Panc1 (cell line): ENCODE data around the gene MRPS27. TPM values are rescaled to one million over a fixed set of nuclear protein-coding genes. Genes with fewer than 3 reads are reported as not detected.

Source experiments
- ATAC-seq: fragments of 200-7000 bp; cut with Tn5 transposase; 2 replicates; pipeline ENCODE4 v1.9.1; 2020; ENCODE audit warnings: mild to moderate bottlenecking, moderate library complexity
- BruUV-seq: library from RNA; stranded (reverse); fragments of 400-500 nt; replicated peaks from 2 replicates; lab custom pipeline; 2021; lab: Mats Ljungman, UMichigan
- CTCF ChIA-PET: fragments of 300-600 bp; sonication (Branson Sonifier 250); formaldehyde crosslinking; loops from one replicate; lab custom pipeline; 2022; ENCODE audit warnings: antibody characterized with exemption; lab: Charles Lee
- POLR2A ChIA-PET: fragments of 300-600 bp; sonication (Branson Sonifier 250); formaldehyde crosslinking; loops from one replicate; lab custom pipeline; 2022; ENCODE audit warnings: antibody characterized with exemption; lab: Charles Lee
- DNase-seq: peaks from one replicate; pipeline ENCODE4 v3.0.0-alpha.2; 2010; ENCODE audit warnings: low read depth, low spot score
- H3K27ac ChIP-seq: 2 replicates; pipeline ENCODE4 v1.5.1; 2011; ENCODE audit warnings: mild to moderate bottlenecking, low read length, inconsistent platforms
- H3K27me3 ChIP-seq: fragments of 200-500 bp; sonication (Bioruptor generic); 2 replicates; pipeline ENCODE4 v1.6.0; 2014; ENCODE audit warnings: low read length, inconsistent platforms; ENCODE audit not compliant: control insufficient read depth, insufficient read depth
- H3K36me3 ChIP-seq: fragments of 200-500 bp; sonication (Bioruptor generic); 2 replicates; pipeline ENCODE4 v1.5.1; 2014; ENCODE audit warnings: inconsistent platforms, mild to moderate bottlenecking, low read length, moderate library complexity; ENCODE audit not compliant: control insufficient read depth, insufficient read depth
- H3K4me1 ChIP-seq: 2 replicates; pipeline ENCODE4 v1.5.1; 2011; ENCODE audit warnings: inconsistent platforms, mild to moderate bottlenecking, low read length, moderate library complexity; ENCODE audit not compliant: control insufficient read depth, insufficient read depth
- H3K4me3 ChIP-seq, 2 experiments: 2 replicates each; pipeline ENCODE4 v1.5.1; 2011 to 2012; ENCODE audit warnings: low read depth in 2 of 2, low read length in 2 of 2, mild to moderate bottlenecking in 2 of 2, inconsistent platforms in 1 of 2, moderate library complexity in 1 of 2
- H3K9me3 ChIP-seq: fragments of 200-500 bp; sonication (Bioruptor generic); 2 replicates; pipeline ENCODE4 v1.5.1; 2014; ENCODE audit warnings: low read depth, mild to moderate bottlenecking, inconsistent platforms, low read length, moderate library complexity; ENCODE audit not compliant: control insufficient read depth, insufficient read depth
- CTCF ChIP-seq: fragments of 450-650 bp; IDR thresholded peaks from 2 replicates; pipeline ENCODE4 v1.5.1; 2017; ENCODE audit warnings: mild to moderate bottlenecking
- POLR2AphosphoS5 ChIP-seq: IDR thresholded peaks from 2 replicates; pipeline ENCODE4 v1.6.1; 2012; ENCODE audit warnings: mild to moderate bottlenecking, low read depth, low read length, moderate library complexity
- SIN3A ChIP-seq: IDR thresholded peaks from 2 replicates; pipeline ENCODE4 v1.6.1; 2012; ENCODE audit warnings: low read depth, mild to moderate bottlenecking, low read length, moderate library complexity, borderline replicate concordance; ENCODE audit not compliant: insufficient read depth
- TCF7L2 ChIP-seq: IDR thresholded peaks from 2 replicates; pipeline ENCODE4 v1.6.1; 2011; ENCODE audit warnings: mild to moderate bottlenecking, low read depth, low read length, inconsistent platforms
- in situ Hi-C: cut with HindIII; loops from 2 replicates; pipeline ENCODE4 v1.10.0; 2016; ENCODE audit warnings: low sequenced_read_pairs, low pct_unique_long_range_greater_than_20kb
- intact Hi-C: fragments of 100-400 bp; cut with micrococcal nuclease; formaldehyde crosslinking; loops from one replicate; pipeline ENCODE4 v1.10.0; 2022; ENCODE audit not compliant: unreplicated experiment
- total RNA-seq: library from RNA; stranded (reverse); gene quantifications from one replicate; pipeline ENCODE4 v1.2.1, GENCODE V29; 2021; ENCODE audit not compliant: unreplicated experiment
- TF ChIP-seq, protein P1 (sequence below), 2 experiments: IDR thresholded peaks; 2 replicates each; pipeline ENCODE4 v1.6.1; 2011 to 2012; ENCODE audit warnings: low read depth in 2 of 2, control low read depth in 1 of 2, low read length in 1 of 2, mild to moderate bottlenecking in 1 of 2, moderate library complexity in 1 of 2; ENCODE audit not compliant: insufficient read depth in 1 of 2

MRPS27 gene
- total RNA-seq, 1 experiment from 2014 or later, result 67.2 TPM

- CTCF ChIA-PET, result no interaction called here
- no peaks in the 10 kb centered on the region for H3K9me3 ChIP-seq
- no peaks in the 10 kb centered on the region for H3K27me3 ChIP-seq
- ATAC-seq, result no peak
- DNase-seq, result no peak
- H3K27ac ChIP-seq, result no peak overlapping the region
- intact Hi-C loops, result no loop called here
- TF ChIP-seq SIN3A (no peak), CTCF (no peak), TCF7L2 (no peak), POLR2AphosphoS5 (no peak)
- TF ChIP-seq, protein P1, sequence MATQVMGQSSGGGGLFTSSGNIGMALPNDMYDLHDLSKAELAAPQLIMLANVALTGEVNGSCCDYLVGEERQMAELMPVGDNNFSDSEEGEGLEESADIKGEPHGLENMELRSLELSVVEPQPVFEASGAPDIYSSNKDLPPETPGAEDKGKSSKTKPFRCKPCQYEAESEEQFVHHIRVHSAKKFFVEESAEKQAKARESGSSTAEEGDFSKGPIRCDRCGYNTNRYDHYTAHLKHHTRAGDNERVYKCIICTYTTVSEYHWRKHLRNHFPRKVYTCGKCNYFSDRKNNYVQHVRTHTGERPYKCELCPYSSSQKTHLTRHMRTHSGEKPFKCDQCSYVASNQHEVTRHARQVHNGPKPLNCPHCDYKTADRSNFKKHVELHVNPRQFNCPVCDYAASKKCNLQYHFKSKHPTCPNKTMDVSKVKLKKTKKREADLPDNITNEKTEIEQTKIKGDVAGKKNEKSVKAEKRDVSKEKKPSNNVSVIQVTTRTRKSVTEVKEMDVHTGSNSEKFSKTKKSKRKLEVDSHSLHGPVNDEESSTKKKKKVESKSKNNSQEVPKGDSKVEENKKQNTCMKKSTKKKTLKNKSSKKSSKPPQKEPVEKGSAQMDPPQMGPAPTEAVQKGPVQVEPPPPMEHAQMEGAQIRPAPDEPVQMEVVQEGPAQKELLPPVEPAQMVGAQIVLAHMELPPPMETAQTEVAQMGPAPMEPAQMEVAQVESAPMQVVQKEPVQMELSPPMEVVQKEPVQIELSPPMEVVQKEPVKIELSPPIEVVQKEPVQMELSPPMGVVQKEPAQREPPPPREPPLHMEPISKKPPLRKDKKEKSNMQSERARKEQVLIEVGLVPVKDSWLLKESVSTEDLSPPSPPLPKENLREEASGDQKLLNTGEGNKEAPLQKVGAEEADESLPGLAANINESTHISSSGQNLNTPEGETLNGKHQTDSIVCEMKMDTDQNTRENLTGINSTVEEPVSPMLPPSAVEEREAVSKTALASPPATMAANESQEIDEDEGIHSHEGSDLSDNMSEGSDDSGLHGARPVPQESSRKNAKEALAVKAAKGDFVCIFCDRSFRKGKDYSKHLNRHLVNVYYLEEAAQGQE (IDR thresholded peaks at IDR 0.05; ENCODE audit: insufficient read depth in 1 of 2, low read depth in 2 of 2, low read length in 1 of 2), result no peak
- H3K4me3 ChIP-seq, result no peak overlapping the region
- POLR2A ChIA-PET, result no interaction called here
- in situ Hi-C loops, result no loop called here
- no peaks in the 10 kb centered on the region; the same call in 1 of the 2 replicates for H3K36me3 ChIP-seq
- 0 out of 2 replicates have a peak, but pooled peaks cover 2% of the 10 kb centered on the region for H3K4me1 ChIP-seq
- BruUV-seq, result no TSS peak
These were observed 39.8 kb upstream of the MRPS27 start for GRCh38 chr5:72359886-72360285.

DNA sequence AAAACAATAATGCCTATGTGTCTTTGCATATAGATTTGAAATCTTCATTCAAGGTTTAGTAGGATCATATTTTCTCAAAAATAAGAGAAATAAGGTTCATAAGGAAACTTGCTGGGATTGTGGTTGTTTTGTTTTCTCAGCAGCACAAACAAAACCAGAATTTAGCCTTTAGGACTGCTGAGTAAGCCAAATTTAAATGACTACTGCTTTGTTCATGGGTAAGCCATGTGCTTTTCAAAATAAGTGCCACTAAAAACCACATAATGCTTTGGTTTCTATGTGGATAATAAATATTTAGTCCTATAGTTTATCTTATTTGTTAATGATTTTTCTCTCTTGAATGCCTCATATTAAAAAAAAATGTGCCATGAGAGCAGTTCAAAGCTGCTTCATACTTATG is 38.9 kb upstream of the MRPS27 start:
- 0 out of 2 replicates have a peak, but pooled peaks cover 2% of the 10 kb centered on the region for H3K4me1 ChIP-seq
- no peaks in the 10 kb centered on the region; the same call in 1 of the 2 replicates for H3K36me3 ChIP-seq
- TF ChIP-seq POLR2AphosphoS5, result no peak
- TF ChIP-seq, protein P1 (IDR thresholded peaks at IDR 0.05; ENCODE audit: insufficient read depth in 1 of 2, low read depth in 2 of 2, low read length in 1 of 2), result no peak
- no peak for TF ChIP-seq CTCF
- no peak for TF ChIP-seq SIN3A
- no peak for TF ChIP-seq TCF7L2
- no peak overlapping the region for H3K27ac ChIP-seq
- intact Hi-C loops (no loop called here), in situ Hi-C loops (no loop called here)
- ChIA-PET CTCF (no interaction called here), POLR2A (no interaction called here)
- DNase-seq (no peak), ATAC-seq (no peak)
- H3K27me3 ChIP-seq, result no peaks in the 10 kb centered on the region
- BruUV-seq, result no TSS peak
- no peaks in the 10 kb centered on the region for H3K9me3 ChIP-seq
- H3K4me3 ChIP-seq, result no peak overlapping the region
